HepG2 (cell line): ENCODE data around the gene ARHGAP23. TPM values are rescaled to one million over a fixed set of nuclear protein-coding genes. Genes with fewer than 3 reads are reported as not detected.

Source experiments
- ATAC-seq: fragments of 200-7000 bp; cut with Tn5 transposase; 3 replicates; pipeline ENCODE4 v1.9.1; 2020; ENCODE audit warnings: mild to moderate bottlenecking, moderate library complexity
- BruUV-seq: library from RNA; stranded (reverse); fragments of 400-500 nt; replicated peaks from 2 replicates; lab custom pipeline; 2021; lab: Mats Ljungman, UMichigan
- CTCF ChIA-PET: fragments of 300-600 bp; formaldehyde crosslinking; extraction: SDS; loops from one replicate; lab custom pipeline; 2021; ENCODE audit warnings: low total read pairs, inconsistent platforms, low intra/inter-chr PET ratio; lab: Yijun Ruan, JAX
- POLR2A ChIA-PET: fragments of 350-600 bp; sonication (Branson Sonifier 250); formaldehyde crosslinking; loops from one replicate; lab custom pipeline; 2020; ENCODE audit warnings: antibody characterized with exemption, inconsistent platforms; lab: Yijun Ruan, JAX
- DNase-seq: peaks from one replicate; pipeline ENCODE4 v3.0.0-alpha.2; 2015; ENCODE audit warnings: low spot score
- FAIRE-seq: peaks from 3 replicates; lab custom pipeline; 2011; peaks lifted over from hg19 to GRCh38; lab: Jason Lieb, UNC
- H2AFZ ChIP-seq: one replicate; pipeline ENCODE4 v1.6.1; 2011; ENCODE audit warnings: low read length, inconsistent platforms
- H3K27ac ChIP-seq: fragments of 300-600 bp; 3 replicates; pipeline ENCODE4 v1.8.0; 2011; ENCODE audit warnings: mixed run types, mild to moderate bottlenecking, mixed read lengths, low read length, inconsistent platforms; ENCODE audit not compliant: insufficient read depth; ENCODE audit errors: extremely low read length
- H3K27me3 ChIP-seq, 2 experiments: fragments of 200-600 bp in 1 of 2; 2 replicates in 1 of 2; 3 replicates in 1 of 2; pipeline versions ENCODE4 v1.6.0 to v1.8.0; 2011; ENCODE audit warnings: low read length in 2 of 2, mild to moderate bottlenecking in 2 of 2, moderate library complexity in 2 of 2, inconsistent platforms in 1 of 2; ENCODE audit not compliant: insufficient read depth in 2 of 2, control insufficient read depth in 1 of 2
- H3K36me3 ChIP-seq, 2 experiments: fragments of 200-600 bp in 1 of 2; replicated peaks in 1 of 2; 2 replicates in 1 of 2; 3 replicates in 1 of 2; pipeline versions ENCODE4 v1.5.1 to v1.8.0; 2011; ENCODE audit warnings: low read length in 2 of 2, inconsistent platforms in 1 of 2; ENCODE audit not compliant: insufficient read depth in 2 of 2, control insufficient read depth in 1 of 2
- H3K4me1 ChIP-seq: 2 replicates; pipeline ENCODE4 v1.5.1; 2012; ENCODE audit warnings: low read length, inconsistent platforms; ENCODE audit not compliant: insufficient read depth
- H3K4me2 ChIP-seq: 2 replicates; pipeline ENCODE4 v1.6.0; 2011; ENCODE audit warnings: low read depth, low read length, inconsistent platforms
- H3K4me3 ChIP-seq, 3 experiments: fragments of 200-600 bp in 1 of 3; sonication (generic), shearing (Covaris generic) in 1 of 3; replicated peaks in 1 of 3; 2 replicates each; pipeline ENCODE4 v1.5.1; 2011 to 2016; ENCODE audit warnings: low read length in 3 of 3, inconsistent platforms in 2 of 3, low read depth in 2 of 3, mild to moderate bottlenecking in 2 of 3, control low read depth in 1 of 3, mixed read lengths in 1 of 3; ENCODE audit not compliant: insufficient read depth in 1 of 3
- H3K79me2 ChIP-seq: one replicate; pipeline ENCODE4 v1.6.1; 2011; ENCODE audit warnings: low read length, inconsistent platforms; ENCODE audit not compliant: insufficient read depth
- H3K9ac ChIP-seq: 2 replicates; pipeline ENCODE4 v1.6.0; 2011; ENCODE audit warnings: mild to moderate bottlenecking, low read depth, low read length, inconsistent platforms; ENCODE audit not compliant: insufficient read depth
- H3K9me3 ChIP-seq: 2 replicates; pipeline ENCODE4 v1.5.1; 2012; ENCODE audit warnings: mild to moderate bottlenecking, low read length
- H4K20me1 ChIP-seq: 2 replicates; pipeline ENCODE4 v1.6.0; 2011; ENCODE audit warnings: inconsistent platforms, mild to moderate bottlenecking, low read length, moderate library complexity; ENCODE audit not compliant: insufficient read depth
- PAX8 ChIP-seq: sonication (generic); formaldehyde crosslinking; IDR thresholded peaks from 2 replicates; pipeline ENCODE4 v1.8.0; 2022; ENCODE audit warnings: mild to moderate bottlenecking, missing genetic modification reagents, borderline replicate concordance
- SKI ChIP-seq: fragments of 450-650 bp; IDR thresholded peaks from one replicate; pipeline ENCODE4 v1.6.1; 2018; ENCODE audit warnings: mild to moderate bottlenecking; ENCODE audit not compliant: partially characterized antibody
- ZEB1 ChIP-seq: IDR thresholded peaks from 2 replicates; pipeline ENCODE4 v1.6.1; 2012; ENCODE audit warnings: mild to moderate bottlenecking, low read depth, inconsistent platforms; ENCODE audit not compliant: insufficient replicate concordance
- ZNF230 ChIP-seq: sonication (generic); formaldehyde crosslinking; IDR thresholded peaks from 2 replicates; pipeline ENCODE4 v1.4.0; 2020; ENCODE audit warnings: mild to moderate bottlenecking, missing genetic modification reagents
- ZNF331 ChIP-seq: sonication (generic); formaldehyde crosslinking; IDR thresholded peaks from 2 replicates; pipeline ENCODE4 v1.4.0; 2020; ENCODE audit warnings: missing genetic modification reagents
- ZNF446 ChIP-seq: sonication (generic); formaldehyde crosslinking; IDR thresholded peaks from 2 replicates; pipeline ENCODE4 v1.5.0; 2020; ENCODE audit warnings: mild to moderate bottlenecking, missing genetic modification reagents
- ZSCAN22 ChIP-seq: sonication (generic); formaldehyde crosslinking; IDR thresholded peaks from 2 replicates; pipeline ENCODE4 v1.4.0; 2020; ENCODE audit warnings: mild to moderate bottlenecking, missing genetic modification reagents
- ZSCAN29 ChIP-seq: sonication (generic); formaldehyde crosslinking; conservative IDR thresholded peaks from 2 replicates; pipeline ENCODE4 v1.4.0; 2020; ENCODE audit warnings: mild to moderate bottlenecking, missing genetic modification reagents
- WGBS: methylation state at CpG from one replicate; pipeline ENCODE4 v1.1.6; 2017; ENCODE audit warnings: low lambda C conversion rate; 5-methylcytosine and 5-hydroxymethylcytosine counted together
- in situ Hi-C: cut with HindIII; loops from 2 replicates; pipeline ENCODE4 v1.10.0; 2017; ENCODE audit warnings: low pct_unique_long_range_greater_than_20kb; ENCODE audit not compliant: extremely low pct_ligation_motif_present
- intact Hi-C: fragments of 100-400 bp; cut with micrococcal nuclease; formaldehyde crosslinking; loops from one replicate; pipeline ENCODE4 v1.10.0; 2022; ENCODE audit not compliant: unreplicated experiment
- polyA plus RNA-seq, 8 experiments: library from polyadenylated mRNA; depleted of rRNA in 3 of 8; stranded (reverse) in 7 of 8; unstranded in 1 of 8; fragments of >200 nt; fragmentation: Illumina TruSeq in 4 of 8; extraction: Trizol in 4 of 8; gene quantifications; 2 replicates each; pipeline versions ENCODE4 v1.2.1 to v1.2.3, GENCODE V29; 2011 to 2016; ENCODE audit warnings: low read depth in 4 of 8, missing spikeins in 1 of 8, mixed read lengths in 1 of 8; ENCODE audit not compliant: insufficient read depth in 1 of 8
- total RNA-seq, 5 experiments: library from RNA; depleted of rRNA; stranded (reverse); fragments of >200 nt; fragmentation: Illumina TruSeq; extraction: Trizol; gene quantifications; 2 replicates each; pipeline ENCODE4 v1.2.3, GENCODE V29; 2016; ENCODE audit warnings: low read depth in 1 of 5
- TF ChIP-seq, protein P1 (sequence below): sonication (generic); formaldehyde crosslinking; IDR thresholded peaks from 2 replicates; pipeline ENCODE4 v1.4.0; 2020; ENCODE audit warnings: missing genetic modification reagents
- TF ChIP-seq, protein P2 (sequence below): sonication (generic); formaldehyde crosslinking; conservative IDR thresholded peaks from 2 replicates; pipeline ENCODE4 v1.8.0; 2022; ENCODE audit warnings: missing genetic modification reagents
- TF ChIP-seq, protein P3 (sequence below): sonication (generic); formaldehyde crosslinking; IDR thresholded peaks from 2 replicates; pipeline ENCODE4; 2020; ENCODE audit warnings: missing genetic modification reagents, mild to moderate bottlenecking, borderline replicate concordance

The ARHGAP23 gene
- total and polyA plus RNA-seq, 2 of the 13 experiments (the other 11 are each of a cell fraction or from before 2014, with no cell fraction given) = 0.03 TPM; not detected in 1

DNA sequence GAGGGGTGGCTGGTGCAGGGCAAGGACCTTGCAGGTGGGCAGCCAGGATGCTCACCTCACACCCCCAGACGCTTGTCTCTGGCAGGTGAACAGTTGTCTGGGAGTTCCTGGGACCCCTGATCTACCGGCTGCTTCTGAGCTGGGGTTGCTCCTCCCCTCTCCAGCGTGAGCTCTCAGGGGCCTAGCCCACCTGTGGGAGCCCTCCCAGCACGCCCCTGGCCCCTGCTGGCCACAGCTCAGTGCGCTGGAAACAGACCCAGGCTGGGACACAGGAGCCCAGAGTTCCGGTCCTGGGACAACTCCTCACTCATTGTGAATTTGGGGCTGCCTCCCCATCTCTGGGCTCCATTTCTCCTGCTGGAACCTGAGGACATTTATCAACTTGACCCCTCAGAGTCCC, 30.3 kb downstream of the ARHGAP23 start:
- CTCF ChIA-PET = interaction anchor here (0.6 kb wide), 1 partner anchor 812 kb away, joined by 3 read pairs; no protein-coding TSS in a partner anchor

DNA sequence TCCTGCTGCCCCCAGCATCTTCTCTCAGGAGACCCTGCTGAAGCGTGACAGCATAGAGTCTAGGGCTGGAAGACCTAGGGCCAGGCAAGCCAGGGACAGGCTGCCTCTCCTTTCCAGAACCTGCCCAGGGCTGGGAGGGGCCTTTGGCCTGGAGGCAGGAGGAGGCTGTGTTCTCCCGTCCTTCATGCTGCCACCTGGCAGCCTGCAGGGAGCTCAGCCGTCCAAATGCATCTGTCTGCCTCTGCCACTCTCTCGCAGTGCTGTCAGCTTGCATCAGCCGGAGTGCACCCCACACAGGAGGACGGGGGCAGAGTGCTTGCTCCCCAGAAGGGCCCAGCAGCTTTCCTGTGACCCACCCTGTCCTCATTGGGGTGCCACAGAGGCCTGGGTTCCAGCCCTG, 31.3 kb downstream of the ARHGAP23 start:
- Histone ChIP-seq H3K4me3 (no peak overlapping the region), H3K27ac (no peak overlapping the region), H3K4me1 (no peaks in the 10 kb centered on the region), H3K4me2 (no peak overlapping the region), H2AFZ (no peak overlapping the region), H3K79me2 (no peaks in the 10 kb centered on the region), H3K27me3 (peaks cover 28 to 93% of the 10 kb centered on the region in 2 experiments; a peak in 4 of 5 replicates), H3K9me3 (no peaks in the 10 kb centered on the region), H4K20me1 (peaks cover 8% of the 10 kb centered on the region; the same call in 1 of the 2 replicates), H3K36me3 (no peaks in the 10 kb centered on the region), H3K9ac (no peak overlapping the region)
- ATAC-seq (no peak; the same call in 2 of the 3 replicates), FAIRE-seq (no peak), DNase-seq (no peak)
- BruUV-seq = no TSS peak
- CTCF ChIA-PET = no interaction called here
- POLR2A ChIA-PET = no interaction called here
- TF ChIP-seq SKI = no peak
- TF ChIP-seq, protein P1, sequence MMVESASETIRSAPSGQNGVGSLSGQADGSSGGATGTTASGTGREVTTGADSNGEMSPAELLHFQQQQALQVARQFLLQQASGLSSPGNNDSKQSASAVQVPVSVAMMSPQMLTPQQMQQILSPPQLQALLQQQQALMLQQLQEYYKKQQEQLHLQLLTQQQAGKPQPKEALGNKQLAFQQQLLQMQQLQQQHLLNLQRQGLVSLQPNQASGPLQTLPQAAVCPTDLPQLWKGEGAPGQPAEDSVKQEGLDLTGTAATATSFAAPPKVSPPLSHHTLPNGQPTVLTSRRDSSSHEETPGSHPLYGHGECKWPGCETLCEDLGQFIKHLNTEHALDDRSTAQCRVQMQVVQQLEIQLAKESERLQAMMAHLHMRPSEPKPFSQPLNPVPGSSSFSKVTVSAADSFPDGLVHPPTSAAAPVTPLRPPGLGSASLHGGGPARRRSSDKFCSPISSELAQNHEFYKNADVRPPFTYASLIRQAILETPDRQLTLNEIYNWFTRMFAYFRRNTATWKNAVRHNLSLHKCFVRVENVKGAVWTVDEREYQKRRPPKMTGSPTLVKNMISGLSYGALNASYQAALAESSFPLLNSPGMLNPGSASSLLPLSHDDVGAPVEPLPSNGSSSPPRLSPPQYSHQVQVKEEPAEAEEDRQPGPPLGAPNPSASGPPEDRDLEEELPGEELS = no peak
- TF ChIP-seq, protein P2, sequence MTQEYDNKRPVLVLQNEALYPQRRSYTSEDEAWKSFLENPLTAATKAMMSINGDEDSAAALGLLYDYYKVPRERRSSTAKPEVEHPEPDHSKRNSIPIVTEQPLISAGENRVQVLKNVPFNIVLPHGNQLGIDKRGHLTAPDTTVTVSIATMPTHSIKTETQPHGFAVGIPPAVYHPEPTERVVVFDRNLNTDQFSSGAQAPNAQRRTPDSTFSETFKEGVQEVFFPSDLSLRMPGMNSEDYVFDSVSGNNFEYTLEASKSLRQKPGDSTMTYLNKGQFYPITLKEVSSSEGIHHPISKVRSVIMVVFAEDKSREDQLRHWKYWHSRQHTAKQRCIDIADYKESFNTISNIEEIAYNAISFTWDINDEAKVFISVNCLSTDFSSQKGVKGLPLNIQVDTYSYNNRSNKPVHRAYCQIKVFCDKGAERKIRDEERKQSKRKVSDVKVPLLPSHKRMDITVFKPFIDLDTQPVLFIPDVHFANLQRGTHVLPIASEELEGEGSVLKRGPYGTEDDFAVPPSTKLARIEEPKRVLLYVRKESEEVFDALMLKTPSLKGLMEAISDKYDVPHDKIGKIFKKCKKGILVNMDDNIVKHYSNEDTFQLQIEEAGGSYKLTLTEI (CRISPR knock-in tag) = no peak
- TF ChIP-seq ZSCAN29 (CRISPR knock-in tag) = no peak
- TF ChIP-seq ZNF230 = no peak
- no peak for TF ChIP-seq ZSCAN22
- no peak for TF ChIP-seq ZNF331 (CRISPR knock-in tag)
- TF ChIP-seq ZNF446 = no peak
- no peak for TF ChIP-seq PAX8
- in situ Hi-C loops (no loop called here), intact Hi-C loops (no loop called here)
- WGBS = 0% methylated on average over 1 of the region's 6 CpGs

More for the DNA sequence above, 30.3 kb downstream of the ARHGAP23 start:
- H3K4me3 ChIP-seq = no peak overlapping the region
- no peak overlapping the region for H3K27ac ChIP-seq
- no peak overlapping the region for H3K9ac ChIP-seq
- WGBS = 17% methylated on average over 3 of the region's 6 CpGs
- intact Hi-C loops = no loop called here
- POLR2A ChIA-PET = no interaction called here
- H3K79me2 ChIP-seq = no peaks in the 10 kb centered on the region
- H3K4me1 ChIP-seq = no peaks in the 10 kb centered on the region
- DNase-seq = no peak
- H3K9me3 ChIP-seq = no peaks in the 10 kb centered on the region
- H2AFZ ChIP-seq = no peak overlapping the region
- peaks cover 8% of the 10 kb centered on the region; the same call in 1 of the 2 replicates for H4K20me1 ChIP-seq
- peaks cover 29 to 89% of the 10 kb centered on the region in 2 experiments; a peak in 4 of 5 replicates for H3K27me3 ChIP-seq
- FAIRE-seq = no peak
- ATAC-seq = no peak
- in situ Hi-C loops = no loop called here
- H3K36me3 ChIP-seq = no peaks in the 10 kb centered on the region
- H3K4me2 ChIP-seq = no peak overlapping the region
- TF ChIP-seq, protein P3, sequence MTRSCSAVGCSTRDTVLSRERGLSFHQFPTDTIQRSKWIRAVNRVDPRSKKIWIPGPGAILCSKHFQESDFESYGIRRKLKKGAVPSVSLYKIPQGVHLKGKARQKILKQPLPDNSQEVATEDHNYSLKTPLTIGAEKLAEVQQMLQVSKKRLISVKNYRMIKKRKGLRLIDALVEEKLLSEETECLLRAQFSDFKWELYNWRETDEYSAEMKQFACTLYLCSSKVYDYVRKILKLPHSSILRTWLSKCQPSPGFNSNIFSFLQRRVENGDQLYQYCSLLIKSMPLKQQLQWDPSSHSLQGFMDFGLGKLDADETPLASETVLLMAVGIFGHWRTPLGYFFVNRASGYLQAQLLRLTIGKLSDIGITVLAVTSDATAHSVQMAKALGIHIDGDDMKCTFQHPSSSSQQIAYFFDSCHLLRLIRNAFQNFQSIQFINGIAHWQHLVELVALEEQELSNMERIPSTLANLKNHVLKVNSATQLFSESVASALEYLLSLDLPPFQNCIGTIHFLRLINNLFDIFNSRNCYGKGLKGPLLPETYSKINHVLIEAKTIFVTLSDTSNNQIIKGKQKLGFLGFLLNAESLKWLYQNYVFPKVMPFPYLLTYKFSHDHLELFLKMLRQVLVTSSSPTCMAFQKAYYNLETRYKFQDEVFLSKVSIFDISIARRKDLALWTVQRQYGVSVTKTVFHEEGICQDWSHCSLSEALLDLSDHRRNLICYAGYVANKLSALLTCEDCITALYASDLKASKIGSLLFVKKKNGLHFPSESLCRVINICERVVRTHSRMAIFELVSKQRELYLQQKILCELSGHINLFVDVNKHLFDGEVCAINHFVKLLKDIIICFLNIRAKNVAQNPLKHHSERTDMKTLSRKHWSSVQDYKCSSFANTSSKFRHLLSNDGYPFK (CRISPR knock-in tag) = no peak
- TF ChIP-seq ZNF331 (CRISPR knock-in tag) (no peak), ZEB1 (no peak)
- BruUV-seq = no TSS peak
